HG02938 (cell line): ENCODE data around the gene MLPH.

ENCODE experiments used
- ATAC-seq: cut with Tn5 transposase; IDR thresholded peaks from one replicate; pipeline ENCODE4 v1.9.1; 2021; ENCODE audit warnings: mild to moderate bottlenecking, moderate library complexity; ENCODE audit not compliant: unreplicated experiment

The MLPH gene

DNA sequence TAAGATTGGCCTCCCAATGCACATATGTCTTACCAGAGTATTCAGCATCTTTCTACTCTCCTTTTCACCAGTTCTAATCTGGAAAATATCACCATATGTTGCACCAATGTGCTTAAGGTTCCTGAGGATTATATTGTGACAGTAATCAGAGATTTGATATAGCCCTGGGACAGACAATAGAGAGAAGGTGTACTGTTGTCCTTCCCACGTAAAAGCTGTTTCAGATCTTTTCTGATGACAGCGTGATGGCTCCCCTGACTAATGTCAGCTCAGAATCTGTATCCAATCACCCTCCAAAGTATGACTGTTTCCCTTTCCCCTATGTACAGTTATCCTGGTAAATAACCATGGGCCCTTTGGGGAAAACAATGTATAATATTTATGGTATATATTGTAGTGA lies 9.0 kb upstream of the MLPH start:
- ATAC-seq, result no peak

DNA sequence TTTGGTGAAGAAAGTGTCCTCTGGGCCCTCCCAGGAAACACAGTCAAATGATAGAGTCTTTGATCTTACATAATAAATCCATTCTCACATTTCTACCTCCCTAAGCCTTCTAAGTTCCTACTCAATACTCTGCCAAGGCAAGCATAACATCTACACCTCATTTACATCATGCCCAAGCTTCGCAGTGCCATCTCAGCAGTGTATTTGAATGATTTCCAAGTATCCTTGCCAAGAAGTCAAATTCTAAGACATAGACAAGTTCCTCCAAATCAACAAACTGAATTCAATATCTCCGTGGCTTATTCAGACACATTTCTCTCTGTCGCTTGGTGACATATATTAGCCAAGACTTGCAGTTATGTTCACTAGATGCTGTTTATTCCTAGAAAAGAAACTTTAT lies 8.1 kb upstream of the MLPH start:
- no peak for ATAC-seq

DNA sequence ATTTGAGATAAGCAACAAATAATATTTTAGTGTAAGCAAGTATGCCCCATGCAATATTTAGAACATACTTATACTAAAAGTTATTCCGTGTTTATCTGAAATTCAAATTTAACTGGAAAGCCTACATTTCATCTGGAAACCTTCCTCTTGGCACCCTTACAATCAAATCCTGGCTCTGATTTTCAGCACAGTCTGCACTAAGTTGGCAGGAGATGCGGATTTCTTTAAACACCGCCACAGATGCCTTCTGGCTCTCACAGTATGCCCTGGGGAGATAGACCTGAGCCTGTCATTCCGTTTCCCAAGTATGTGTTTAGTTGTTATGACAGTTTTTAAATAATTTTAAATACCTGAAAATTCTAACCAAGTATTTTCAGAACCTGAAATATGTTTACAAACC lies 7.3 kb upstream of the MLPH start:
- ATAC-seq, result no peak

DNA sequence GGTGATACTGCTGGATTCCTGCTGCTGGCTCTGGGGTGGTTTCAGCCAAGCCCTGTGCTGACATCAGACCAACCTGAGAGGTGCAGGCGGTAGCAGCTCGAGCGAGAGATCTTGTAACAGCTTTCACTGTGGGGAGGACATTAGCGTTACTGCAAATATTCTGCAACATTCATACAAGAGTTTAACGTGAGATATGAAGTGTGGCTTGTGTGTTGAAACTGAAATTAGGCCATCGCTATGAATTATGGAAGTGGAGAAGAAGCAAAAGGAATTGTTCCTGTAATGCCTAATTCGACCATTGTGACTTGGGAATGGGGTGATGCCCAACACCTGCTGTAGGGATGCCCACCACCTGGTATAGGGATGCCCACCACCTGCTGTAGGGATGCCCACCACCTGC lies 6.5 kb upstream of the MLPH start:
- ATAC-seq, result no peak

DNA sequence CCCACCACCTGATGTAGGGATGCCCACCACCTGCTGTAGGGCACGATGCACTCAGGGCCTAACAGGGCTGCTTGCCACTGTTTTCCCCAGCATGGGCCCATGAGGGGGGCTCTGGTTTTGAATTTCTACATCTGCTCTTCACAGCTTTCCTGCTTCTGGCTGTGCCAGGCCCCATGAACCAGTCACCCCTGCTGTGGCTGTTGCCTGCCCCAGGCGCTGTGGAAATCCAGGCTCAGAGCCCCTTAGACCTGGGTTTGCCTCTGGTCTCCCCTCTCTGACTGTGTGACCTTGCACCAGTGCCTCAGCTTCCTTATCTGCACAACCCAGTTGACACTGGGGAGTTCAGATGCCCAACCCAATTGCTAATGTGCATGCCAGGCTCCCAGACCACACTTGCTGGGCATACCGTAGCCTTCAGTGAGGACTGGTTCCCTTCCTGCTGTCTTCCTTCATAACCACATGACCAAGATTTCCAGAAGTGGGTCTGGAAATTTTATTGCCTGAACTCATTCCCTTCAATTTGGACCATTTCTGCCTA lies 6.0 kb upstream of the MLPH start:
- no peak for ATAC-seq

DNA sequence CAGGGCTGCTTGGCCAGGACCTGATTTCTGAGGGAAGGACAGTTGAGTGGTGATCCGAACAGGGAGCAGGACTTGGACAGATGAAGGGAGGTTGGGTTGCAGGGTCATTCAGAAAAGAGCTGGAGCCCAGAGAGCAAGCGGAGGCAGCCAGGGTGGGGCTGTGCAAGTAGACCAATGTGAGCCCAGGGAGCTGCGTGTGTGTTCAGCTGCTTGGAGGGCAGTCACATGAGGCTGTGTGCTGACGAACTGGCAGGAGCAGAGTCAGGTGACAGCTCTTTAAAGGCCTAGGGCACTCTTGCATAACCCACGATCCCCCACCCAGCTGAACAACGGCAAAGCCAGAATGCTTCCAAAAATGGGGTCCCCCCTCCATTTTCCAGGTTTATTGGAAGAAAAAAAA lies 4.6 kb upstream of the MLPH start:
- ATAC-seq, result no peak

DNA sequence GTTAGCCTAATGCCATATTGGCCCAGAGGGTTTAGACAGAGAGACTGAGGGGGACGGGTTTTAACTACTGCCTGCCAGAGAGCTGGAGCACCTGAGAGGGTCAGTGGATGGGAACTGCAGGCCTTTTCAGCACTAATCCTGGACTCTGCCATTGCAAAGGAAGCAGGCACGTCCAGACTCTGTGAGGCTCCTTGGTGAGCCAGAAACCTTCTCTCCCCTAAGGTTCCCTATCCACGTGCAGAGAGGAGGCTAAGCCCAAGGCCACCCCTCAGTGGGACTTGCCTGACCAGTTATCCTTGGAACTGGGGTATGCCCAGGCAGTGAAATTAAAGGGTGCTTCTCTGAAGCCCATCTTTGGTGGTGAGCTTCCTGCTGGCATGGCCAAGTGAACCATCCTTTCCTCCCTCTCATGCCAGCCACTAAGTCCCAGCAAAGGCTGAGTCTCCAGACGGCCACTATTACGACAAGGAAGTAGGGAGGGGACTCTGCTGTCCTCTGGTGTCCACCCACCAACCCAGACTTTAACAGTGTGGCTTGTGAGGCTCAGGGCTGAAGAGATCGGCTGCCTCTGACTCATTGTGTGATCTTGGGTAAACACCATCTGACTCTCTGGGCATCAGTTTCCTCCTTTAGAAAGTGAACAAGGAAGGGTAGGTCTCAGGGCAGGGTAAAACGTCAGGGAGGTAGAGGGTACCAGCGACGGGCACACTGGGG lies 3.9 kb upstream of the MLPH start:
- no peak for ATAC-seq

DNA sequence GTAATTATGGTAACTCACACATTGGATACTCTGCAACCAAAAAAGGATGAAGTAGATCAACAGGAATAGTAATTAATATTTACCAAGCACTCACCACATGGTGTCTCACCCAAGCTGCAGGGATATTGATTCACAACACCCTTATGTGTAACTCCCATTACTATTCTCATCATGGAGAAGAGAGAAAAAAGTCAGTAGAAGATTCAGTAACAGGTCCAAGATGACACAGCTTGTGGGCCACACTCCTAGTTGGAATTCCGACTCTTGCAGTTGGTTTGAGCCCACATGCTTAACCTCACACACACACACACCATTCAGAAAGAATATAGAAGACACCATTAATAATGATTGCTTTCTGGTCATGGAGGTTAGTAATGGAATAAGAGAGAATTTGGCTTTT lies 1.7 kb upstream of the MLPH start:
- ATAC-seq, result no peak

DNA sequence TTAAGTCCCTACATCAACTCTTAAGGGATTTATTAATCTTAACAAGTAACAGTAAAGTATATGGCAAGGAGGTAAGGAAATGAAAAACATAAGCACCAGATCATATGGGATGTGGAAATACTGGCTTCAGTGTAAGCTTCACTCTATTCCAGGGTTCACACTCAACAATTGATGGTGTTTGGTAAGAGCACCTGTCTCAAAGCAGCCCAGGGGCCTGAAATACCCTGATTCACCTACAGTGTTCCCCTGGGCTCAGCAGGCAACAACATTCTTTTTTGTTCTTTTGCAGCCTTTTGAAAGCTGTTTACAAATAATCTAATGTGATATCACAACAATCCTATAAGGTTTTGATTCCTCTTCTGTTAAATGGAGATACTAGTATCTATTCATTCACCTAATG lies 1.2 kb upstream of the MLPH start:
- no peak for ATAC-seq

DNA sequence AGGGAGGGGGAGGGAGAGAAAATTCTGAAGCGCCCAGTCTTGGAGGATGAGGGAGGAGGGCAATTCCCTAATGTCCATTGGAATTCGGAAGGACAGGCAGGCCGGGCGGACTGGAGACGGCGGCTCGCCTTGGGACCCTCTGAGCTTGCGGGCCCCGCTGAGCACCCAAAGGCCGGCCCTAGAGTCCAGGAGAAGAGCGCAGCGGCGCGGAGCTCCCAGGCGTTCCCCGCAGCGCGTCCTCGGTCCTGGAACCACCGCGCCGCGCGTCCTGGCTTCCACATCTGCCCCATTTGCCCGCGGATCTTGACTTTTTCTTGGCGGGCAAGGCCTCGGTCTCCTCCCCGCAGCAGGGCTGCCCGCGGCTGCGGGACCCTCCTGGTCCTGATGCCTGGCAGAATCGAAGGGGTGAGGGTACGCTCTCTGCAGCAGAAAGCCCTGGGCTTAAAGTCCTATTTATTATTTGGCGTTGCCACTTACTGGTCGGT lies 675 bp upstream of the MLPH start:
- ATAC-seq, result no peak

DNA sequence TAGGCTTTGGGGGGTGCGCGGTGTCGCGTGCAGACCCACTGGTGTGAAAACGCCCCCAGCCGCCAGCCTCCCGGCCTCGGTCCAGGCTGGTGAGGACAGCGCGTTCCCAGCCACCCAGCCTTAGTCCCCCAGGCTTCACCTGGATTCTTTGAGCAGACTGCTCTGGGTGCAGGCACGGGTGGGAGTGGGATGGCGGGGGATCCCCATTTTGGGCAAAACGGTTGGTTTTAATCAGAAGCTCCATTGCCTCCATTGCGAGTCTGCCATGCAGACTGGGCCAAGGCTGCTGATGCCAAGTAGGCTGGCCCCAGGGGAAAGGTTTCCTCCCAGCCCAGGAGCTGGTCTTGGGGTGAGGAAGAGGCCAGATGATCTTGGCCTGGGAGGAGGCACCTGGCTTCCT lies 445 bp downstream of the MLPH start:
- no peak for ATAC-seq

DNA sequence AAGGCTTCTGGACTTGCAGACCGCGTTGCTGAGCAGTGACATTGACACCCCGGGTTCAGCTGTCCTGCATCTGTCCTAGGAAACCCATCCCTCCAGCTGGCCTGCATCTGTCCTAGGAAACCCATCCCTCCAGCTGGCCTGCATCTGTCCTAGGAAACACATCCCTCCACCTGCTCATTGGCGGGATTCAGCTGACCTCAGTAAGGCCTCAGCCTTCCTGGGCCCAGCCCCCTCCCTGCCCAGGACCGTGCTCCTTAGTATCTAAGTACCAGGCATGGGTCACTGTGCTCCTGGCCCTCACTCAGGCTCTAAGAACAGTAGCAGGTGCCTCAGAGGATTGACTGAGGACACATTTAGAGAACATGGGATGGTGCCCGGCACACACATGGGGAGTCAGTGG lies 1.2 kb downstream of the MLPH start:
- no peak for ATAC-seq

DNA sequence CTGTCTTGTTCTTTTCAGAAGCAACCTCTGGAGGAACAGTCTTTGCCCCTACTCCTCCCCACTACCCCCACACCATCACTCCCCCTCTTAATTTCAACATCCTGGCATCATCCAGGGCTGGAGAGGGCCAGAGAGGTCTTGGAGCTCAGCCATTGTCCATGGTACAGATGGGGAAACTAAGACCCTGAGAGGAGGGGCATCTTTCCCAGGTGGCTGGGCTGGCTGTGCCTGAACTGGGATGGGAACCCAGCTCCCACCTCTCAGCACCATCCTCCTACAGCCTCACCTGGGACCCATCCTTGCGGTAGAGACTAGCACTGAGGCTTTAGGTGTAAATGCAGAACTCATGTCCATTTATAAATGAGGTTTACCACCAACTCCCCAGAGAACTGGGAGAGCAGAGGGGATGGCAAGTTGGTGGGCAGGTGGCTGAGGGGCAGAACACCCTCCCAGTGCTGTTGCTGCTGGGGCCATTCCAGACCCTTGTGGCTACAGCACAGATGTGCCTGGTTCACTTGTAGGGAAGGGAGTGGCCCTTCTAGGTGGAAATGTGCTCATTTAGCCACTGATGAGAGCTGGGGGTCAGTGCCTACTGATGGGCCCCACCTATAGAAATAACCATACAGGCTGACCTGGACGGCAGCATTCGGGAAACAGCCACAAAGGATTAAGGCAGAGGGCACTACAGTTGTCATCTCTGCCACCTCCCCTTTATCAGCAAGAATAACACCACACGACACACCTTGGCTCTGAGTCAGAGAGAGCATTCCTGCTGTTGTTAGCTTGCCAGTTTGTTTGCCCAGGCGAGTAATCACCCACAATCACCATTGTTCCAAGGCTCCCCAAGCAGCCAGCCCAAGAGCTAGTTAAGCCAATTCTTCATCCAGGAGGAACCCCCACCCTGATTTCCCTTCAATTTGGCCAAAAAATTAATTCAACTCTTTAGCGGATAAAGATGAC lies 2.1 kb downstream of the MLPH start:
- ATAC-seq, result no peak

DNA sequence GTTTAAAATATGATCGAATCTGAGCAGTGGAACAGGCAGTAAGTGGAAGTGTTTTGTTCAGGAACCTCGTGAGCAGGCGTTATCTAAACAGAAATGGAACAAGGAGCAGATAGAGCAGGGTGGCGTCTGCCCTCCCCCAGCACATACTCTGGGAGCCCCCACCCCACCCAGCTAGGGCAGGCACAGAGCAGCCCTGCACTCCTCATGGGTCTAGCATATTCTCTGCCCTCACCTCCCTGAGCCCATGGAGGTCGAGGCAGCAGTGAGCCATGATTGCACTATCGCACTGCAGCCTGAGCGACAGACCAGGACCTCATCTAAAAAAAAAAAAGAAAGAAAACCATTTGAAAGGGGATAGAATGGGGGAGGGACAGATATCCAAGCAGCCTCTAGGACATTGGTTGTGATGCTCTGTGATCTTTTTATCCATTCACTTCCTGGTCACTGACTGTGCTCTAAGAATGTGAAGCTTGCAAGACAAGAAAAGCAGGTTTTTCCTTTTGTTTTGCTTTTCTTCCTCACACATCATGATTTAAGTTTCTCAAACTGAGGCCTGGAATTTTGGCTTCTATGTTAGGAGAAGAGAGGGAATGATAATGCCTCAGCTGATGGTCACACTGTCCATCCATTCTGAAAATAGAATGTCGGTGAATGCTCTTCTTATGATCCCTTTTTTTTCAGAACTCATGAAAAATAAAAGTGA lies 3.1 kb downstream of the MLPH start:
- no peak for ATAC-seq

DNA sequence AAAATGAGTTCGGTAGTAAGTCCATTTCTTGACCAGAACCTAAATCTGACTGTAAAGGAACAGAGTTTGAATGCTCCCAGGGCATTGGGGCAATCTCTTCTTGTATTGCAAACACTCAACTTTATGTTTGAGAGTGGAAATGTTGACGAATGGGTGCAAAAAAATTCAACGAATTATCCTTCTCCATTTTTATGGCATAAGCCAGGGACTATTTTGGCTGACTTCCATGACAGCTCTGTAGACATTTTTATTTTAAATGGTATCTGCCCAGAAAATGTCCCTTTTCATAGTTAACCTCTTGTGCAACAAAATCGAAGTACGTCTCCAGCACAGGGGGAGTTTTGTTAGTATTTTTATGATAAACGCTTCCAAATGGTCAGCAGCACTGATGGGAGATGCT lies 3.7 kb downstream of the MLPH start:
- ATAC-seq, result no peak

DNA sequence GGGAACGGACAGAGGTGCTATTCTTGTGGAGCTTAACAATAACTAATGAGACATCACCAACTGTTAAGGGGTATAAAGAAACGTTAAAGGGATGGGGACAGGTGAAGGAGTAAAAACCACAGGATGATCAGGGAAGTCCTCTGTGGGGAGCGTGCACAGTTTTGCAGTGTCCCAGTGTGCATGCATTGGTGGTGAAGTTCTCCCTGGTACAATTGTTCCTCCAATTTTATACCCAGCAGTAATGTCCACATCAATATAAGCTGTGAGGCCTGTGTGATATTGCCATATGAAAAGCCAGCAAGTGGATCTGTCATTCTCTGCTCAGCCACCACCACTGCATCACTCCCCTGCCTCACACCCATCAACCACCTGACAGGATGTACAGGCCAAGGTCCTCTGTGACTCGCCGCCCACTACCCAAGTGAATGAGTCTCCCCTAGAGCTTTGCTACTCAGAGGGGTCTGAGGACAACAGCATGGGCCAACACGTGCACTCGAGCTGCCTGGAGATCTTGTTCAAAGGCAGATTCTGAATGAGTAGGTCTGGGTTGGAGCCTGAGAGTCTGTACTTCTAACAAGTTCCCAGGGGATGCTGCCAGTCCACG lies 4.6 kb downstream of the MLPH start:
- no peak for ATAC-seq

DNA sequence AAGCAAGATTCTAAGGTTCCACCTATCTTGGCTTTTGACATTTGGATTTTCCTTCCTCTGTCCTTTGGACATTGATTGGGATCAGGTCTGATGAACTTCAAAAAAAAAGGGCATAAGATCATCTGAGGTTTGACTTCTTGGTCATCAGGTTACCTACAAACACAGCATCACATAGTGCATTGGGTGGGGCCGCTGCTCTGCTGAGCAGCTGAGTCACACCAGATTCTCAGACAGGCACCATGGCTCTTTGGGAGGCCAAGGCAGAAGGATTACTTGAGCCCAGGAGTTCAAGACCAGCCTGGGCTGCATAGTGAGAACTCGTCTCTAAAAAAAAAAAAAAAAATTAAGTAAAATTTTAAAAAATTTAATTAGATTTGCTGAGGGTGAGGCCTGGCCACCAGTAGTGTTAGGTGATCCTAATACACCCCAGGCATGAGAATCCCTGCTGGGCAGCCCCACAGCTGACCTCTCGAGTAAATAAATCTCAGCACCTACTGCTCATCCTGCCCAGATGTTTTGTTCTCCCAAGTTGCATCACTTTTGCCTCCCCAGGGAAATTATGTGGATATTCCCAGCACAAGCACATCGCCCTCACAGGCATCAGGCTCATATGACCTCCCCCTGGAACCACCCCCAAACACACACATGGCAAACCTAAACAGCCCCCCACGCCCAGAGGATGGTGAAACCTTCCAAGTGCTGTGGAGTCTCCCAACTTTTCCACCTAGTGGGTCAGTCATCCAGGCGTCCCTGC lies 5.3 kb downstream of the MLPH start:
- no peak for ATAC-seq

DNA sequence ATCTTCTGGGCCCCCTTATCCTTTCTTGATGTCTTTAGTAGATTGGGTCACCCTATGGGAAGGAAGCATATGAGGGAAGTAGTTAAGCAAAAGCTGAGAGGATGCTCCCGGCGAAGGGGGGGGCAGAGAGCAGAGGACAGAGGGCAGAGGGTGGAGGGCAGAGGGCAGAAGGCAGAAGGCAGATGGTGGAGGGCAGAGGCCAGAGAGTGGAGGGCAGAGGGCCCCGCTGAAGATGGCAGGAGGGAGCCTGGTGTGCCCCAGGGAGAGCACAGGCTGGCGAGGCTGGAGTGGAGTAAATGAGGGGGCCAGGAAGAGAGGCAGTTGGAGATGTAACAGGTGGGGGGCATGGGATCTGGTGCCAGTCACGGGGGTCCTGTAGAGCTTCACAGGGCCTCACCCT lies 7.0 kb downstream of the MLPH start:
- ATAC-seq, result no peak

DNA sequence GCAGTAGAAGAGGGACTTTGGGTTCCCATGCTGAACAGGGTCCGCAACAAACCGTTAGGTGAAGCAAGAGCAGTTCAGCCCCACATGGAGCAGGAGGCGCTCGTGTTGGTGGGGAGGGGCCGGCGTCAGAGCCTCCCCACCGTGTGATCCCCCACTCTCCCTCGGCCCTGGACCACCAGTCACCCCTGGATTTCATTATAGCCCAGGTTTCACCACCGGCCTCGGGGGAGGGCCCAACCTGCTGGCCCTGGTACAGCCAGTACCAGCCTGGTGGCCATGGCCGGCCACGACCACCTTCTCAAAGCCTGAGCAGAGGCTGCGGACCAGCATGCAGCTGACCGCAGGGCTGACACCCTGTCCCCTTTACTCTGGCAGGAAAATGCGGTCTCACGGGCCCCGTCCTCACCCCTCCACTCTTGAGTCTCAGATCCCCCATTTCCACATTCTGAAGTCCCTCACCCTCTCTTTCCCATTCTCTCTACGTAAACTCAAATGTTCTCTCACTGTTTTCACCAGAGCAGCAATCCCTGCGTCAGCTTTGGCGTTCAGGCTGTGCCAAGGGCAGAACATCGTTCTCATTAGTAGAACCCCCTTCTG lies 8.6 kb downstream of the MLPH start:
- no peak for ATAC-seq

DNA sequence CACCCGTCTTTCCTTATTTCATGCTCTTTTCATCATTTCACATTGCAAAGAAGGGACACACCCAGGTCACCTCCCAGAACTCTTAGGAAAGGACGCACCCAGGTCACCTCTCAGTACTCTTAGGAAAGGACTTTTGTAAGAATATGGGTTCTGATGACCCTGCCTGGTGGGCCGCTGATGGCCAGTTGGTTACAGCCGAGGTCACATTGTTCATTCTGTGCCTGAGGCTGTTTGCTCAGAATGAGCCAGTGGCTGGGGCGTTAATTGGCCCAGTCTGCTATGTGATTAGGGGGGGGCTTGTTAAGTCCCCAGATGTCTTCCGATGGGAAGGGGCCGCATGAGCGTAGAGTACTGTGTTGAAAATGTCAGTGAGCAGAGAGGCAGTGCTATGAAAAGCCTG lies 9.4 kb downstream of the MLPH start:
- ATAC-seq, result no peak
